ENCODE measurements around the gene ADM2. TPM values are rescaled to one million over a fixed set of nuclear protein-coding genes. Genes with fewer than 3 reads are reported as not detected.

The ADM2 gene
- total RNA-seq, 1 donor from 2014 or later = under 0.01 TPM

DNA sequence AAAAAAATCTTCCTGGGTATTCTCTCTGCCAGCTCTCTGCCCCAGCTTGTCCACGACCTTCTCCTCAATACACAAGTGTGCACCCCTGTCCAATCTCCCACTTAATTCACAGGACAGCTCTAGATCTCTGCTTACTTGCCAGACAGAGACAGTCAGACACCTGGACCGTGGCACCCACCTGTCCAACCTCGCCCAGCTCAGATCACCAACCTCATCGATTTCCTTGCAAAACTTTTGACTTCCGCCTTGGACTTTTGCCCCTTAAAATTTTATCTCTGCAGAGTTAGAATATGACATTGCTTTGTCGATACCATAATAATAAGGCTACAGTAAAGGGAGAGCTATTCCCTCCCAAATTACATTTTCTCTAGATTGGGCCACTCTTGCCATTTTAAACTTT, 15.8 kb downstream of the ADM2 start:
- H3K27ac ChIP-seq (ENCODE audit: low read depth, low read length) = no peak overlapping the region

DNA sequence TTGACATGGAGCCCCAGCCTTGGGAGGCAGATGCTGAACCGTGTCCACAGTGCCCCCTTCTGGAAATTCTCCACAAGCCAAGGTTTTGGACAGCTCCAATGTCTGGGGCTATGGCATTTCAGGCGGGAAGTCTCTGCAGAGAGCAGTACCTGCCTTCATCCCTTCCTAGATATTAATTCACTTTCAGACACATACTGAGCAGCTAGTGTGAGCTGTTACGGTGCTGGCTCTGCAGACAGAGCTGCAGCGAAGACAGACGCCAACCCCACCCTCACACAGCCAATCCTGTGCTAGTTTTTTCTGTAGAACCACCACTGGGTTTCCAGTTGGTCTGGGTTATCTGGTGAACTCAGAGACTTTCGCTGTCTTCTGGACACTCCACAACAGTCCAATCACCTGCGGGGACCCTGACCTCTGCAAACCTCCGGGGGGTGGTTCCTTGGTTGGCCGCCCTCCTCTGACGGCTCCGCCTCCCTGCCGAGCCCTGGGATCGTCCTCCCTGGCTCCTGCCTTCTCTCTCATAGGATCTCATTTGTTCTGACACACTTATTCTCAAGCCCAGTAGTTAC, 17.1 kb downstream of the ADM2 start:
- H3K27me3 ChIP-seq (ENCODE audit: control insufficient read depth in 3 of 3, insufficient read depth in 3 of 3, low read length in 3 of 3) = peaks cover 0 to 4% (median 4%) of the 10 kb centered on the region in 3 donors
- no peaks in the 10 kb centered on the region for H3K9me3 ChIP-seq (ENCODE audit: control insufficient read depth in 3 of 3, low read length in 3 of 3)
- no peaks in the 10 kb centered on the region for H3K4me1 ChIP-seq (ENCODE audit: control insufficient read depth in 3 of 3, insufficient read depth in 3 of 3, low read length in 3 of 3)
- peaks cover 3 to 7% (median 4%) of the 10 kb centered on the region in 3 donors for H3K36me3 ChIP-seq (ENCODE audit: control insufficient read depth in 3 of 3, insufficient read depth in 3 of 3, low read length in 3 of 3)
- H3K27ac ChIP-seq (ENCODE audit: low read depth, low read length) = no peak overlapping the region
- H3K4me3 ChIP-seq (ENCODE audit: low read length in 3 of 3) = no peak overlapping the region
- H3K9ac ChIP-seq (ENCODE audit: low read depth in 1 of 3, low read length in 3 of 3) = no peak overlapping the region

More for the DNA sequence above, 15.8 kb downstream of the ADM2 start:
- Histone ChIP-seq H3K4me1 (ENCODE audit: control insufficient read depth in 3 of 3, insufficient read depth in 3 of 3, low read length in 3 of 3) (no peaks in the 10 kb centered on the region), H3K36me3 (ENCODE audit: control insufficient read depth in 3 of 3, insufficient read depth in 3 of 3, low read length in 3 of 3) (peaks cover 0 to under 1% (median under 1%) of the 10 kb centered on the region in 3 donors), H3K4me3 (ENCODE audit: low read length in 3 of 3) (no peak overlapping the region), H3K9me3 (ENCODE audit: control insufficient read depth in 3 of 3, low read length in 3 of 3) (no peaks in the 10 kb centered on the region), H3K9ac (ENCODE audit: low read depth in 1 of 3, low read length in 3 of 3) (no peak overlapping the region), H3K27me3 (ENCODE audit: control insufficient read depth in 3 of 3, insufficient read depth in 3 of 3, low read length in 3 of 3) (peaks cover 0 to 4% (median 4%) of the 10 kb centered on the region in 3 donors)

DNA sequence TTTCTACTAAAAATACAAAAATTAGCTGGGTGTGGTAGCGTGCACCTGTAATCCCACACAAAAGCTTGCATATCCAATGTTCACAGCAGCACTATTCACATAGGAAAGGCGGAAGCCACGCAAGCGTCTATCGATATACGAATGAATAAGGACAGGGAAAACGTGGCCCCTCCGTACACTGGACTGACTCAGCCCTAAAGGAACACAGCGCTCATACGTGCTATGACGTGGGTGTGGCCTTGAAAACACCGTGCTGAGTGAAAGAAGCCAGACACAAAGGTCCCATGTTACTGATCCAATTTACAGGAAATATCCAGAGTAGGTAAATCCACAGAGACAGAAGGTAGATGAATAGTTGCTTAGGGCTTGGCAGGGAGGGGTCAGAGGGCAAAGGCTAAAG, 19.1 kb downstream of the ADM2 start:
- Histone ChIP-seq H3K9me3 (ENCODE audit: control insufficient read depth in 3 of 3, low read length in 3 of 3) (no peaks in the 10 kb centered on the region), H3K27me3 (ENCODE audit: control insufficient read depth in 3 of 3, insufficient read depth in 3 of 3, low read length in 3 of 3) (peaks cover 0 to 4% (median 4%) of the 10 kb centered on the region in 3 donors), H3K9ac (ENCODE audit: low read depth in 1 of 3, low read length in 3 of 3) (no peak overlapping the region), H3K27ac (ENCODE audit: low read depth, low read length) (no peak overlapping the region), H3K4me3 (ENCODE audit: low read length in 3 of 3) (no peak overlapping the region), H3K36me3 (ENCODE audit: control insufficient read depth in 3 of 3, insufficient read depth in 3 of 3, low read length in 3 of 3) (peaks cover 10 to 18% (median 14%) of the 10 kb centered on the region in 3 donors), H3K4me1 (ENCODE audit: control insufficient read depth in 3 of 3, insufficient read depth in 3 of 3, low read length in 3 of 3) (no peaks in the 10 kb centered on the region)

DNA sequence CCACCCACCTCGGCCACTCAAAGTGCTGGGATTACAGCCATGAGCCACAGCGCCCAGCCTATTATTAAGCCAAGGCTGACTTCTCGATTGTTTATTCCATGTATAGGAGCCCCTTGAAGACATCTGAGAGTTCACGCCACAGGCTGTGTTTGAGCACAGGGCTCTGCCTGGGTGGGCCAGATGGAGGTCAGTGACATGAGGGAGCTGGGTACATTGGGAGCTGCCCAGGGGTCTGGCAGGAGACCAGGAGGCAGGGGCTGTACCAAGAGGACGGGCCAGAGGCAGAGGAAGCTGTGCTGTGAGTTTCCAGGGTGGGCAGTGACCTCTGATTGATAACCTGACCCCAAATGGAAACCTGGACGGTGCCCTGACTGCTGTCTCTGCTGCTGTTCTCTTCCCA, 20.8 kb downstream of the ADM2 start:
- H3K4me1 ChIP-seq (ENCODE audit: control insufficient read depth in 3 of 3, insufficient read depth in 3 of 3, low read length in 3 of 3) = peaks cover 10 to 15% (median 10%) of the 10 kb centered on the region in 3 donors
- no peak overlapping the region for H3K27ac ChIP-seq (ENCODE audit: low read depth, low read length)
- no peak overlapping the region for H3K9ac ChIP-seq (ENCODE audit: low read depth in 1 of 3, low read length in 3 of 3)
- peaks cover 0 to 4% (median 4%) of the 10 kb centered on the region in 3 donors for H3K27me3 ChIP-seq (ENCODE audit: control insufficient read depth in 3 of 3, insufficient read depth in 3 of 3, low read length in 3 of 3)
- H3K4me3 ChIP-seq (ENCODE audit: low read length in 3 of 3) = no peak overlapping the region
- H3K36me3 ChIP-seq (ENCODE audit: control insufficient read depth in 3 of 3, insufficient read depth in 3 of 3, low read length in 3 of 3) = peaks cover 12 to 24% (median 22%) of the 10 kb centered on the region in 3 donors
- no peaks in the 10 kb centered on the region for H3K9me3 ChIP-seq (ENCODE audit: control insufficient read depth in 3 of 3, low read length in 3 of 3)

DNA sequence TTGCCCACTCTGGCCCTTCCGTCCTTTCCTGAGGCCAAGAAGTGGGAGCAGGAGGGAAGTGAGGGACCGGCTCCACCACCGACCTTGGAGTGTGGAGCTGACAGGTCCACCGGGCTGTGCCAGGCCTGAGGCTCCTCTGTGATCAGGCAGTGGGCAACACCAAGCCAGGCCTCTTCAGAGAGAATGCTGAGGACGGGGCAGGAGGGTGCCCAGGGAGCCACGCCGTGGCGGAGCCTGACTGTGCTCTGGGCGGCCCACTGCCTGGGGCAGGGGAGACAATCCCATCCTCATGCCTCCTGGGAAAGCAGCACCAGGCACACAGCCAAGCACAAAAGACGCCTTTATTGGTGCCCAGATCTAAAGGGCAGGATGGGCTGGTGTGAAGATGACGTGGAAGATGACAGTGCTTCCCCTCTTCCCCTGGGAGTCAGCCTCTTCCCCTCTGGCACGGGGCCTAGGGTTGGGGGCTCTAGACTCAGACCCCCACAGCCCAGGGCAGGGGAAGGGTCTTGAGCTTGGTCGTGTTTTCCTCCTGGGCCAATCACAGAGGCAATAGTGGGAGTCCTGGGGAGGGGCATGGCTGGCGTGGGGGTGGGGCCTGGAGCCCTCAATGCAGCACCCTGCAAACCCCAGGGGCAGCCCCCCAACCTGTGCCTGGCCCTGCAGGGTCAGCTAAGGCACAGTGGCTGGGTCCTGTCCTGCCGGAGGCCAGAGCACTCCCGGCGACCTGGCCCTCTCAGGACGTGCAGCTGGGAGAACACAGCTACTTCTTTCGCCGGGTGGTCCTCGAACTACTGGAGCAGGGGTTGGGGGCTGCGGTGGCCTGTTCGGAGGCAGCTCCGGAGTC, 21.5 kb downstream of the ADM2 start:
- Histone ChIP-seq H3K27me3 (ENCODE audit: control insufficient read depth in 3 of 3, insufficient read depth in 3 of 3, low read length in 3 of 3) (peaks cover 0 to 4% (median under 1%) of the 10 kb centered on the region in 3 donors), H3K9me3 (ENCODE audit: control insufficient read depth in 3 of 3, low read length in 3 of 3) (no peaks in the 10 kb centered on the region), H3K4me3 (ENCODE audit: low read length in 3 of 3) (no peak overlapping the region), H3K36me3 (ENCODE audit: control insufficient read depth in 3 of 3, insufficient read depth in 3 of 3, low read length in 3 of 3) (peaks cover 12 to 24% (median 22%) of the 10 kb centered on the region in 3 donors), H3K4me1 (ENCODE audit: control insufficient read depth in 3 of 3, insufficient read depth in 3 of 3, low read length in 3 of 3) (peaks cover 10 to 19% (median 11%) of the 10 kb centered on the region in 3 donors), H3K9ac (ENCODE audit: low read depth in 1 of 3, low read length in 3 of 3) (no peak overlapping the region), H3K27ac (ENCODE audit: low read depth, low read length) (no peak overlapping the region)

DNA sequence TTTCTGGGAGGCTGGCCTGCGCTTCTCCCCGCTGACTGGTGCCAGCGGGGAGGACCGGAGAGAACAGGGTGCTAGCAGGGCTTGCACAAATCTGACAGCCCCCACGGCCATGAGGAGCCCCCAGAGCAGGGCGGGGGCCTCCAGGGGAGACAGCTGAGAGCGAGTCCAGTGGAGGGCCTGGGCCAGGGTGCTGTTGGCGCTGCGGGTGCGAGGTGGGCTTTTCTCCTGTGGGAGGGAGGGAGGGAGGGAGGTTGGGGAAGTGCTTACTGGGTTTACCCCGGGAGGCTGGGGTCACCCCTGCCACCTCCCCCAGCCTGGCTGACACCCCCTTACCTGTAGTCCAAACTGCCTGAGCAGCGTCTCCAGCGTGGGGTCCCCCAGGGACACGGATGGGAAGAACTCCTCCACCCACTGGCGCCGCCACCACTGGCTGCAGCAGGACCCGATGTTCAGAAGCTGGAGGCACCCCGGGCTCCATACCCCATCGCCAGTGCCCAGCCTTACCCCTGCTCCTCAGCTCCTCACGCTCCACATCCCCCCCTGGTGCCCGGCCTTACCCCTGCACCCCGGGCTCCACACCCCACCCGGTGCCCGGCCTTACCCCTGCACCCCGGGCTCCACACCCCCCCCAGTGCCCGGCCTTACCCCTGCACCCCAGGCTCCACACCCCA, 22.3 kb downstream of the ADM2 start:
- Histone ChIP-seq H3K27me3 (ENCODE audit: control insufficient read depth in 3 of 3, insufficient read depth in 3 of 3, low read length in 3 of 3) (peaks cover 0 to under 1% (median 0%) of the 10 kb centered on the region in 3 donors), H3K9me3 (ENCODE audit: control insufficient read depth in 3 of 3, low read length in 3 of 3) (no peaks in the 10 kb centered on the region), H3K4me3 (ENCODE audit: low read length in 3 of 3) (no peak overlapping the region), H3K36me3 (ENCODE audit: control insufficient read depth in 3 of 3, insufficient read depth in 3 of 3, low read length in 3 of 3) (peaks cover 12 to 24% (median 22%) of the 10 kb centered on the region in 3 donors), H3K4me1 (ENCODE audit: control insufficient read depth in 3 of 3, insufficient read depth in 3 of 3, low read length in 3 of 3) (peaks cover 12 to 22% (median 13%) of the 10 kb centered on the region in 3 donors), H3K9ac (ENCODE audit: low read depth in 1 of 3, low read length in 3 of 3) (no peak overlapping the region), H3K27ac (ENCODE audit: low read depth, low read length) (no peak overlapping the region)

DNA sequence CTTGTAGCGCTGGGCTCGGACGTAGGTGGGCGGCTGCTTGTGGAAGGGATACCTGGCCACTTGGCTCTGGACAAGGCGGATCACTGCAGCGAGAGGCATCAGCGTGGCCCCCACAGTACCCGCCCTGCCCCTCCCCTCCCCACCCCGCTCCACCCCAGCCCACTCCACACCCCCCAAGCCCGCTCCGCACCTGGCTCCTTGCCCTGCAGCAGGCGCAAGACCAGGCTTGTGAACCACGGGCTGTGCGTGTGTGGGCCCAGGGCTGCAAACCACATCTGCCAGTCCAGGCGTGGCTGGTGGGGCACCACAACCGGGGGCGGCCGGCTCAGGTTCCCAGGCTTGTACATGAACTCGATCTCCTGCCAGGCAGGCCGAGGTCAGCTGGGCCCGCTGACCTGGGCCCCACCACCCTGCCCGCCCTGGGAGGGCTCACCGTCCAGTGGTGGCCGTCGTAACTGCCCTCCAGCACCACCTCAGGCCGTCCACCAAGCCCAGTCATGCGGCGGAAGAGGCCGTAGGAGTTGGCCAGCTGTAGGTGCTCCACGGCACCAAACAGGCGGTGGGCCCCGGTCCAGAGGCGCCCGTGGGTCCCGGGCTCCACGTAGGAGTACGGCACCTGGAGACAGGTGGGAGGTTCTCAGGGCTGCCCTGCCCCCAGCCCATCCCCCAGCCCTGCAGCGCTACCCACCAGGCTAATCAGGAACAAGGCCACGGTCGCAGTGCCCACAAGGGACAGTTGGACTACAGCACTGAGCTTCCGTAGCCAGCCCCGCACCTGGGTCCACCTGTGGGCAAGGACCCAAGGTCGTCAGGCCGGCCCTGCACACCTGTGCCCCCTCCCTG, 23.2 kb downstream of the ADM2 start:
- no peaks in the 10 kb centered on the region for H3K9me3 ChIP-seq (ENCODE audit: control insufficient read depth in 3 of 3, low read length in 3 of 3)
- no peak overlapping the region for H3K9ac ChIP-seq (ENCODE audit: low read depth in 1 of 3, low read length in 3 of 3)
- H3K36me3 ChIP-seq (ENCODE audit: control insufficient read depth in 3 of 3, insufficient read depth in 3 of 3, low read length in 3 of 3) = peaks cover 12 to 24% (median 22%) of the 10 kb centered on the region in 3 donors
- no peaks in the 10 kb centered on the region for H3K27me3 ChIP-seq (ENCODE audit: control insufficient read depth in 3 of 3, insufficient read depth in 3 of 3, low read length in 3 of 3)
- no peak overlapping the region for H3K4me3 ChIP-seq (ENCODE audit: low read length in 3 of 3)
- no peak overlapping the region for H3K27ac ChIP-seq (ENCODE audit: low read depth, low read length)
- H3K4me1 ChIP-seq (ENCODE audit: control insufficient read depth in 3 of 3, insufficient read depth in 3 of 3, low read length in 3 of 3) = peaks cover 22 to 31% (median 22%) of the 10 kb centered on the region in 3 donors

DNA sequence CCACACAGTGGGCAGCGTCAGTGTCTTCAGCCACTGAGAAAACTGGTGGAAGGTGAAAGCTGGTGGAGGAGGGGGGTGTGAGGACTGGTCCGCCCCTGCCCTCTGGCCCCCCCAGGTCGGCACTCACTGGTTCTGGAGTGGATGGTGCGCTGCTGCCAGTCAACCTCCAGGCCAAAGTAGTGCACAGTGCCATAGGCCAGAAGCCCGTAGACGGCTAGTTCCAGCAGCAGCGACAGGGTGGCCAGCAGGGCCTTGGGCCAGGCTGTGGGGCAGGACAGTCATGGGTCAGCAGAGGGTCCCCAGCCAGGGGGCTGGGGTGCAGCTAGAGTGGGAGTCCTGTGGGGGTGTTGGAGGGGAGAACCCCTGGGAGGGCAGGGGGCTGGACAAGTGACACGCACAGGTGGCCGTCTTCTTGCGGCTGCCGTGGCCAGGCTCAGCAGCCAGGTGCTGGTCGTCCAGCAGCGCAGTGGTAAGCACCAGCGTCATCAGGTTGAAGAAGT, 24.0 kb downstream of the ADM2 start:
- no peaks in the 10 kb centered on the region for H3K27me3 ChIP-seq (ENCODE audit: control insufficient read depth in 3 of 3, insufficient read depth in 3 of 3, low read length in 3 of 3)
- H3K9ac ChIP-seq (ENCODE audit: low read depth in 1 of 3, low read length in 3 of 3) = no peak overlapping the region
- peaks cover 22 to 32% (median 23%) of the 10 kb centered on the region in 3 donors for H3K4me1 ChIP-seq (ENCODE audit: control insufficient read depth in 3 of 3, insufficient read depth in 3 of 3, low read length in 3 of 3)
- H3K27ac ChIP-seq (ENCODE audit: low read depth, low read length) = no peak overlapping the region
- peaks cover 12 to 24% (median 23%) of the 10 kb centered on the region in 3 donors for H3K36me3 ChIP-seq (ENCODE audit: control insufficient read depth in 3 of 3, insufficient read depth in 3 of 3, low read length in 3 of 3)
- H3K9me3 ChIP-seq (ENCODE audit: control insufficient read depth in 3 of 3, low read length in 3 of 3) = no peaks in the 10 kb centered on the region
- no peak overlapping the region for H3K4me3 ChIP-seq (ENCODE audit: low read length in 3 of 3)
